Measurements from ENCODE around the gene SPAST.

DNA sequence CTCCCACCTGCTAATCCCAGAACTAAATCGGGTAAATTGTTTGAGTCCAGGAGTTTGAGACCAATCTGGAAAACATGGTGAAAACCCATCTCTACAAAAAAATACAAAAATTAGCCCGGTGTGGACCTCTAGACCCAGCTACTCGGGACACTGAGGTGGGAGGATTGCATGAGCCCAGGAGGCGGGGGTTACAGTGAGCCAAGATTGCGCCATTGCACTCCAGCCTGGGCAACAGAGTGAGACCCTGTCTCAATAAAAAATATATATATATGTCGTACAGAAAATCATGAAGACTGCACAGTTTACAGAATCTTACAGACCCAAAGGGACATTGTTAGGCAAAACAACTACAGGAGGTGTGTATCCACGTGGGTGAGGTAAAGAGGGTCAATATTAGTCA, 19.8 kb upstream of the SPAST start:
- TF ChIP-seq, protein P1, sequence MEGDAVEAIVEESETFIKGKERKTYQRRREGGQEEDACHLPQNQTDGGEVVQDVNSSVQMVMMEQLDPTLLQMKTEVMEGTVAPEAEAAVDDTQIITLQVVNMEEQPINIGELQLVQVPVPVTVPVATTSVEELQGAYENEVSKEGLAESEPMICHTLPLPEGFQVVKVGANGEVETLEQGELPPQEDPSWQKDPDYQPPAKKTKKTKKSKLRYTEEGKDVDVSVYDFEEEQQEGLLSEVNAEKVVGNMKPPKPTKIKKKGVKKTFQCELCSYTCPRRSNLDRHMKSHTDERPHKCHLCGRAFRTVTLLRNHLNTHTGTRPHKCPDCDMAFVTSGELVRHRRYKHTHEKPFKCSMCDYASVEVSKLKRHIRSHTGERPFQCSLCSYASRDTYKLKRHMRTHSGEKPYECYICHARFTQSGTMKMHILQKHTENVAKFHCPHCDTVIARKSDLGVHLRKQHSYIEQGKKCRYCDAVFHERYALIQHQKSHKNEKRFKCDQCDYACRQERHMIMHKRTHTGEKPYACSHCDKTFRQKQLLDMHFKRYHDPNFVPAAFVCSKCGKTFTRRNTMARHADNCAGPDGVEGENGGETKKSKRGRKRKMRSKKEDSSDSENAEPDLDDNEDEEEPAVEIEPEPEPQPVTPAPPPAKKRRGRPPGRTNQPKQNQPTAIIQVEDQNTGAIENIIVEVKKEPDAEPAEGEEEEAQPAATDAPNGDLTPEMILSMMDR (IDR thresholded peaks at IDR 0.05) = no peak
- no peak for TF ChIP-seq ZFX (IDR thresholded peaks at IDR 0.05; ENCODE audit: borderline replicate concordance)

Measured in 22Rv1 (cell line).